DOHH2 (cell line): ENCODE measurements around the gene ODF2L.

Experiments used
- H3F3A ChIP-seq: fragments of 200-600 bp; sonication (generic), shearing (Covaris generic); 2 replicates; pipeline ENCODE4 v1.6.0; 2016; ENCODE audit warnings: antibody characterized with exemption, mild to moderate bottlenecking; ENCODE audit not compliant: control insufficient read depth, insufficient read depth
- H3K27ac ChIP-seq: fragments of 200-600 bp; sonication (generic); 2 replicates; pipeline ENCODE4 v1.5.1; 2014; ENCODE audit warnings: low read depth, mild to moderate bottlenecking, low read length, moderate library complexity
- H3K27me3 ChIP-seq: fragments of 200-600 bp; sonication (generic); 2 replicates; pipeline ENCODE4 v1.6.1; 2014; ENCODE audit warnings: mild to moderate bottlenecking, low read length, mixed read lengths; ENCODE audit not compliant: control insufficient read depth
- H3K36me3 ChIP-seq: fragments of 200-600 bp; sonication (generic); 2 replicates; pipeline ENCODE4 v1.6.1; 2014; ENCODE audit warnings: mild to moderate bottlenecking, low read length, moderate library complexity, mixed read lengths; ENCODE audit not compliant: control insufficient read depth
- H3K4me1 ChIP-seq: fragments of 200-600 bp; sonication (generic); 2 replicates; pipeline ENCODE4 v1.6.1; 2014; ENCODE audit warnings: mild to moderate bottlenecking, low read length, mixed read lengths; ENCODE audit not compliant: control insufficient read depth
- H3K4me2 ChIP-seq: fragments of 200-600 bp; sonication (generic); 2 replicates; pipeline ENCODE4 v1.6.0; 2014; ENCODE audit warnings: mild to moderate bottlenecking, low read length, moderate library complexity
- H3K4me3 ChIP-seq: fragments of 200-600 bp; sonication (generic); 2 replicates; pipeline ENCODE4 v1.5.1; 2014; ENCODE audit warnings: mild to moderate bottlenecking, low read length, mixed read lengths
- H3K79me2 ChIP-seq: fragments of 200-600 bp; sonication (generic); 2 replicates; pipeline ENCODE4 v1.6.1; 2014; ENCODE audit warnings: mild to moderate bottlenecking, low read length, mixed read lengths; ENCODE audit not compliant: control insufficient read depth
- H3K9me2 ChIP-seq: fragments of 200-600 bp; sonication (generic); replicated peaks from 2 replicates; pipeline ENCODE4 v1.6.1; 2014; ENCODE audit warnings: mild to moderate bottlenecking, low read length, mixed read lengths; ENCODE audit not compliant: control insufficient read depth
- H3K9me3 ChIP-seq: fragments of 200-600 bp; sonication (generic); 2 replicates; pipeline ENCODE4 v1.6.1; 2014; ENCODE audit warnings: antibody characterized with exemption, low read length, mixed read lengths; ENCODE audit not compliant: control insufficient read depth, insufficient read depth
- H4K20me1 ChIP-seq: fragments of 200-600 bp; sonication (generic); 2 replicates; pipeline ENCODE4 v1.6.0; 2014; ENCODE audit warnings: low read depth, mild to moderate bottlenecking, antibody characterized with exemption, low read length, moderate library complexity; ENCODE audit not compliant: control insufficient read depth, insufficient read depth
- EZH2phosphoT487 ChIP-seq: fragments of 200-600 bp; sonication (generic); IDR thresholded peaks from 2 replicates; pipeline ENCODE4 v1.6.1; 2017; ENCODE audit warnings: borderline replicate concordance, mild to moderate bottlenecking, antibody characterized with exemption, low read length, moderate library complexity, mixed read lengths
- TF ChIP-seq, protein P1 (sequence below): fragments of 200-600 bp; sonication (generic); IDR thresholded peaks from one replicate; pipeline ENCODE4 v1.5.1; 2014; ENCODE audit warnings: antibody characterized with exemption, mild to moderate bottlenecking, low read depth, low read length; ENCODE audit not compliant: poor library complexity, severe bottlenecking

The ODF2L gene

DNA sequence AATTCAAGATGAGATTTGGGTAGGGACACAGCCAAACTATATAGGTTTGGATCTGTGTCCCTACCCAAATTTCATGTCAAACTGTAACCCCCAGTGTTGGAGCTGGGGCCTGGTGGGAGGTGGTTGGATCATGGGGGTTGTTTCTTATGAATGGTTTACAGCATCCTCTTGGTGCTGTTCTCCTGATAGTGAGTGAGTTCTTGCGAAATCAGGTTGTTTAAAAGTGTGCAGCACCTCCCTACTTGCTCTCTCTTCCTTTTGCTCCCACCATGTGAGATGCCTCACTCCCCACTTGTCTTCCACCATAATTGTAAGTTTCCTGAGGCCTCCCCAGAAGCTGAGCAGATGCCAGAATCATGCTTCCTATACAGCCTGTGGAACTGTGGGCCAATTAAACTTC lies 17.3 kb downstream of the ODF2L start:
- Histone ChIP-seq H3K9me3 (peaks cover 12% of the 10 kb centered on the region), H3K9me2 (no peaks in the 10 kb centered on the region), H3K4me3 (no peak overlapping the region), H3K36me3 (no peaks in the 10 kb centered on the region), H3F3A (no peaks in the 10 kb centered on the region), H3K4me2 (no peak overlapping the region), H3K27me3 (no peaks in the 10 kb centered on the region), H3K4me1 (no peaks in the 10 kb centered on the region), H3K27ac (no peak overlapping the region), H3K79me2 (no peaks in the 10 kb centered on the region), H4K20me1 (no peaks in the 10 kb centered on the region)
- TF ChIP-seq, protein P1, sequence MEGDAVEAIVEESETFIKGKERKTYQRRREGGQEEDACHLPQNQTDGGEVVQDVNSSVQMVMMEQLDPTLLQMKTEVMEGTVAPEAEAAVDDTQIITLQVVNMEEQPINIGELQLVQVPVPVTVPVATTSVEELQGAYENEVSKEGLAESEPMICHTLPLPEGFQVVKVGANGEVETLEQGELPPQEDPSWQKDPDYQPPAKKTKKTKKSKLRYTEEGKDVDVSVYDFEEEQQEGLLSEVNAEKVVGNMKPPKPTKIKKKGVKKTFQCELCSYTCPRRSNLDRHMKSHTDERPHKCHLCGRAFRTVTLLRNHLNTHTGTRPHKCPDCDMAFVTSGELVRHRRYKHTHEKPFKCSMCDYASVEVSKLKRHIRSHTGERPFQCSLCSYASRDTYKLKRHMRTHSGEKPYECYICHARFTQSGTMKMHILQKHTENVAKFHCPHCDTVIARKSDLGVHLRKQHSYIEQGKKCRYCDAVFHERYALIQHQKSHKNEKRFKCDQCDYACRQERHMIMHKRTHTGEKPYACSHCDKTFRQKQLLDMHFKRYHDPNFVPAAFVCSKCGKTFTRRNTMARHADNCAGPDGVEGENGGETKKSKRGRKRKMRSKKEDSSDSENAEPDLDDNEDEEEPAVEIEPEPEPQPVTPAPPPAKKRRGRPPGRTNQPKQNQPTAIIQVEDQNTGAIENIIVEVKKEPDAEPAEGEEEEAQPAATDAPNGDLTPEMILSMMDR = no peak
- TF ChIP-seq EZH2phosphoT487 = no peak

DNA sequence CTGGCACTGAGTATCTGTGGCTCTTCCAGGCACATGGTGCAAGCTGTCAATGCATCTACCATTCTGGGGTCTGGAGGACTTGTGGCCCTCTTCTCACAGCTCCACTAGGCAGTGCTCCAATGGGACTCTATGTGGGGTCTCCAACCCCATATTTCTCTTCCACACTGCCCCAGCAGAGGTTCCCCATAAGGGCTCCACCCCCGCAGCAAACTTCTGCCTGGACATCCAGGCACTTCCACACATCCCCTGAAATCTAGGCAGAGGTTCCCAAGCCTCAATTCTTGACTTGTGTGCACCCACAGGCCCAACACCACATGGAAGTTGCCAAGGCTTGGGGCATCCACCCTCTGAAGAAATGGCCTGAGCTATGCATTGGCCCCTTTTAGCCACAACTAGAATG lies 18.8 kb downstream of the ODF2L start:
- H3K4me2 ChIP-seq = no peak overlapping the region
- no peaks in the 10 kb centered on the region for H3K79me2 ChIP-seq
- H3K9me2 ChIP-seq = no peaks in the 10 kb centered on the region
- no peaks in the 10 kb centered on the region for H4K20me1 ChIP-seq
- no peaks in the 10 kb centered on the region for H3K36me3 ChIP-seq
- TF ChIP-seq, protein P1 = no peak
- TF ChIP-seq EZH2phosphoT487 = no peak
- H3F3A ChIP-seq = no peaks in the 10 kb centered on the region
- no peak overlapping the region for H3K4me3 ChIP-seq
- H3K27me3 ChIP-seq = no peaks in the 10 kb centered on the region
- H3K4me1 ChIP-seq = no peaks in the 10 kb centered on the region
- peaks cover 12% of the 10 kb centered on the region for H3K9me3 ChIP-seq
- H3K27ac ChIP-seq = no peak overlapping the region

DNA sequence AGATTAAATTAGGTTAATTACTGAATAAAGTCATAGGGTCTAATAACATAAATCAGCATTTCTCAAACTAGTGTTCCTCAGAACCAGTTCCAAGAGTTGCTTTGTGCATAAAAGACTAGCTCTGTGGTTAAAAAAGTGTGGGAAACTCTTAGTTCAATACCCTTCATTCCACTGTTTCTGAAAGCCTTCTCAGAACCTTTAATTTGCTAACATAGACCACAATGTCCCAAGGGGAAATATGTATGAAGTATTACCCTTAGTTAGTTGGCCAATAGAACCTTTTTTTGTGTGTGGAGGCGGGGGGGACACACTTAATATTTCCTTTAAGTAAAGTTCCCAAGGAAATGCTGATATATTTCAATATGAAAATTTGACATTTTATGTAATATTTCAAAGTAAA lies 20.4 kb downstream of the ODF2L start:
- no peaks in the 10 kb centered on the region for H3F3A ChIP-seq
- H3K36me3 ChIP-seq = no peaks in the 10 kb centered on the region
- no peaks in the 10 kb centered on the region for H3K79me2 ChIP-seq
- H4K20me1 ChIP-seq = no peaks in the 10 kb centered on the region
- no peak for TF ChIP-seq EZH2phosphoT487
- TF ChIP-seq, protein P1 = no peak
- H3K4me1 ChIP-seq = no peaks in the 10 kb centered on the region
- no peak overlapping the region for H3K4me2 ChIP-seq
- no peak overlapping the region for H3K4me3 ChIP-seq
- H3K9me2 ChIP-seq = no peaks in the 10 kb centered on the region
- no peaks in the 10 kb centered on the region for H3K27me3 ChIP-seq
- peaks cover 12% of the 10 kb centered on the region for H3K9me3 ChIP-seq
- no peak overlapping the region for H3K27ac ChIP-seq

DNA sequence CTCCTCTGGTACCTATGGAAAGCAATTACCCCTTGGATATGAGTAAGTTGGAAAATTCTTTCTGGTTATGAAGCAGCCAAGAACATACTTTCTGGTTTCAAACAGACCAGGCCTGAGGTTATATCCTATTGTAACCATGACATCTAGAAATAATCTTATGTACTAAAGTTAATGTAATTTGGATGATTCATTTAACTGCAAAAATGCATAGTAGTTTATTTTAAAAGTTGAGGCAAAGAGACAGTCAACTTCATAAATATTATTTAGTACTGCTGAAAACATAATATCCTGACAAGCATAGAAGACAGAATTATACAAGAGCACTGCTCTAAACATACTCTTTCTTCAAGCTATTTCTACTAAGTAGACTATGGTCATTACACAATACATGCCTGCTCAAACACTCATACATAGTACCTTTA lies 25.5 kb downstream of the ODF2L start:
- no peaks in the 10 kb centered on the region for H3K9me2 ChIP-seq
- no peaks in the 10 kb centered on the region for H3F3A ChIP-seq
- no peaks in the 10 kb centered on the region for H3K79me2 ChIP-seq
- no peaks in the 10 kb centered on the region for H4K20me1 ChIP-seq
- H3K27me3 ChIP-seq = no peaks in the 10 kb centered on the region
- H3K9me3 ChIP-seq = no peaks in the 10 kb centered on the region
- H3K4me1 ChIP-seq = no peaks in the 10 kb centered on the region
- no peak overlapping the region for H3K4me2 ChIP-seq
- no peak overlapping the region for H3K27ac ChIP-seq
- no peak for TF ChIP-seq EZH2phosphoT487
- TF ChIP-seq, protein P1 = no peak
- H3K36me3 ChIP-seq = no peaks in the 10 kb centered on the region
- H3K4me3 ChIP-seq = no peak overlapping the region
